ENCODE results near the gene SMARCC2.

Gene SMARCC2

DNA sequence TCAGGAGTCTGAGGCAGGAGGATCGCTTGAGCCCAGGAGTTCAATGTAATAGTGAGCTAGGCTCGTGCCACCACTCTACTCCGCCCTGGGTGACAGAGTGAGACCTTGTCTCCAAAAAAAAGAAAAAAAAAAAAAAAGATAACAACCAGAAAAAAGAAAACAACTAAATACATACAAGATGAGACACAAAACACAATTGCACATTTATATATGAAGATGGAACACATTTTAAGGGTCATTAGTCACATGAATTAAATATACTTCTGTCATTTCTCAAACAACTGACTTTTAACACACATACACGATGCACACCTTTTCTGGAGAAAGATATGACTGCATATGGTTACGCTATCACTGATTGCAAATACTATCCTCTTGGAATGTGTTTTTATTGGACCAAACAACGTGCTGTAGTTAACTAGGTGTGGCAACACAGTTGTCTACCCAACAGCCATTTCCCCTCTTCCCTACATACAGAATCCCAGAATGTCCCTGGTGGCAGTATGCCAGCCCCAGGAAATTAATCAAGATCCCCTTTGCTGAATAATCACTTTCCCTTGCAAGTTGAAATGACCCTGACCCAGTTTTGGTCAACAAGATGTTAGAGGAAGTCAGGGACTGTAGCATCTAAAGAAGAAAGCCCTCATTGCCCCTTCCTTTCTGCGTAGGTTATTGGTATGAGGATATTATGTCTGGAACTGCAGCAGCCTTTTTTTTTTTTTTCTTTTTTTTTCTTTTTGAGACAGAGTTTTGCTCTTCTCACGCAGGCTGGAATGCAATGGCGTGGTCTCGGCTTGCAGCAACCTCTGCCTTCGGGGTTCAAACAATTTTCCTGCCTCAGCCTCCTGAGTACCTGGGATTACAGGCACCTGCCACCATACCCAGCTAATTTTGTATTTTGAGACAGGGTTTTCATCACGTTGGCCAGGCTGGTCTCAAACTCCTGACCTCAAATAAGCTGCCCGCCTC lies 42.5 kb downstream of the SMARCC2 start:
- DNase-seq = no peak

DNA sequence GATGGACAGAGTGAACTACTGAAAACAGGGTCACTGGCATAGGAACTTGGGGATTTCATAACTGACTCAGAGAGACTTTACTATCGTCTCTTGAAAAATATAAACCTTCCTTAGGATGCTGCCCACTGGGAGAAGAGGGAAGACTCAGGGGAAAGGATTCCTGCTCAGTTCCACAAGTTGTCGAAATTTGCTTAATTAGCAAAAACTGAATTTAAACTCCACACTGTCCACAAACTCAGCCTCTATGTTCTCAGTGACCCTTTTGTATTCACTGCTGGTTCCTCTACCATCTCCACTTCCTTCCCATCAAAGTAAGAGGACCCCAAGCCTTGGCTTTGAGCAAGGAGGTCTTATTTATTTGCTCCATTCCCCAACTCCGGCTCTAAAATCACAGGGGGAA lies 44.1 kb downstream of the SMARCC2 start:
- DNase-seq = no peak

DNA sequence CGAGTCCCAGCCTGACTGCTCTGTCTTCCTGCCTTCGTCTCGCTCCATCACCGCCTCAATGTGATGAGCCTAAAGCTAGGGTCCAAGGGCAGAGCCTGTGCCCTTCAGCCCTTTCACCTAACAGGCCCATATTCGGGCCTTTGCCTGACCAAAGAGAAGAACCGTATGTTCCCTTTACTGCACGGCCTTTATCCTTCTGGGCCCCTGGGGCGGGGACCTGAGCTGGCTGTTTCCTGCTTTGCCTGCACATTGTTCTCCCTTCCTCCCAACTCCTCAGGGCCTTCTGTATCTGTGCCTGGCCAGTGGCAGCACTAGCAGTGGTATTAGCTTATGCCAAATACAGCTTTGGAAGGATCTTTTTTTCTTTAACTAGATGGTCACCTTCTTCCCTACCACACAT lies 45.4 kb downstream of the SMARCC2 start:
- DNase-seq = no peak

DNA sequence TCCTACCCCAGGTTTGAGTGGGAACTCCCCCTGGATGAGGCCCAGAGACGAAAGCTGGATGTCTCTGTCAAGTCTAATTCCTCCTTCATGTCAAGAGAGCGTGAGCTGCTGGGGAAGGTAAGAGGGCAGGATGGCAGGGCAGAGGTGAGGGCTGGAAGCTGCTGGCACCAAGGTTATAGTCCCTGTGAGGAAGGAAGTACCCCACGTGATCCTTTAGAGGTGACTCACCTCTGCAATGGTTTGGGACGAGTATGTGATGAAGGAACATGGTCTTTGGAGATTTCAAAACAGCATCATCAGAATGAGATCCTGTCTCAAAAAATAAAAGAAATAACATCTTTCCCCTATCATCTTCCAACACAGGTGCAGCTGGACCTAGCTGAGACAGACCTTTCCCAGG lies 46.1 kb downstream of the SMARCC2 start:
- no peak for DNase-seq

DNA sequence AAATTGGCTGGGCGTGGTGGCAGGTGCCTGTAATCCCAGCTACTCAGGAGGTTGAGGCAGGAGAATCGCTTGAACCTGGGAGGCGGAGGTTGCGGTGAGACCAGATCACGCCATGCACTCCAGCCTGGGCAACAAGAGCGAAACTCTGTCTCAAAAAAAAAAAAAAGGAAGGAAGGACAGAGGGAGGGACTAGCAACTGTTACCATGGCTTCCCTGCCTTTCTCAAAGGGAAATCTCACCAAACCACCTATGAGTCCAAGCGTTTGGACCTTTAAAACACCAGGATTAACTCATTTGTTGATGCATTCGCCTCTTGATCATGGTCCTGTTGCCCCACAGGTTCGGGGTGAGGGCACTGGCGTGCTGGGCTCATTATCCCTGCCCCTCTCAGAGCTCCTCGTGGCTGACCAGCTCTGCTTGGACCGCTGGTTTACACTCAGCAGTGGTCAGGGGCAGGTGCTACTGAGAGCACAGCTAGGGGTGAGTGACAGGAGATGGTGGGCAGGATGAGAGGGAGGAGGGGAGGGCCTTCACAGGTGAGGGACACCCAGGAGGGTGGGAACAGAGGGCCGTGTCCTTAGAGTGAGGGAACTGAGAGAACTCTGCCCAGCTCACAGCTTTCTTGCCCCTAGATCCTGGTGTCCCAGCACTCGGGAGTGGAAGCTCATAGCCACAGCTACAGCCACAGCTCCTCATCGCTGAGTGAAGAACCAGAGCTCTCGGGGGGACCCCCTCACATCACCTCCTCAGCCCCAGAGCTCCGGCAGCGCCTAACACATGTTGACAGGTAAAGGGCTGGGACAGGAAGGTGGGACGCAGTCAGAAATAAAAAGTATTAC lies 47.1 kb downstream of the SMARCC2 start:
- no peak for DNase-seq

DNA sequence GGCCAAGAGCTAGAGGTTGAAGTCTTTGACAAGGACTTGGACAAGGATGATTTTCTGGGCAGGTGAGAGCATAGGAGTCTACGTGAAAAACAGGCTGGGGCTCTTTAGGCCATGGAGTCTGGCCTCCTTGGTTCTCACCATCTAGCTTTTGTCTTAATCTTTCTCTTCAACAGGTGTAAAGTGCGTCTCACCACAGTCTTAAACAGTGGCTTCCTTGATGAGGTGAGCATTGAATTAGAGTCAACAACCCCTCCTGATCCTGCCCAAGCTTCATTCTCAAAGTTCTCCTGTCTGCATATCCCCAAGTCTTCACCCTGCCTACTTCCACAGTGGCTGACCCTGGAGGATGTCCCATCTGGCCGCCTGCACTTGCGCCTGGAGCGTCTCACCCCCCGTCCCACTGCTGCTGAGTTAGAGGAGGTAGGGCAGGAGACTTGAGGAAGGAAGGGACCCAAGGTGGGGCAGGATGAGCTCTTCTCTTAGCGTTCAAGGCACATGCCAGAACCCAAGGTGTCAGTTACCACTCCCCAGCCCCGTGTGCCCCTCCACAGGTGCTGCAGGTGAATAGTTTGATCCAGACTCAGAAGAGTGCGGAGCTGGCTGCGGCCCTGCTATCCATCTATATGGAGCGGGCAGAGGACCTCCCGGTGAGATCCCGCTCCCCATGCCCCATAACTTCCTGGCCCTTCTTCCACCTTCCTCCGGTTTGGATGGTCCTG lies 51.3 kb downstream of the SMARCC2 start:
- no peak for DNase-seq

DNA sequence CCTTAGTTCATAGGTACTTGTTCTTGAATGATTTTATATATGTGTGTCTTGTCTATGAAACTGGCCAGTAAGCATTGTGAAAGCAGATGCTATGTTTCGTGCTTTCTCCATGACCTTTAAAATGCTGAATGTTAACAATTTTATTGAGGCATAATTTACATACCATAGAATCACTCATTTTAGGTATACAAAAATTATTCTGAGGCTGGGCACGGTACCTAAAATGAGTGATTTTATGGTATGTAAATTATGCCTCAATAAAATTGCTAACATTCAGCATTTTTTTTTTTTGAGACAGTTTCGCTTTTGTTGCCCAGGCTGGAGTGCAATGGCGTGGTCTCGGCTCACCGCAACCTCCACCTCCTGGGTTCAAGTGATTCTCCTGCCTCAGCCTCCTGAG lies 54.4 kb downstream of the SMARCC2 start:
- no peak for DNase-seq

DNA sequence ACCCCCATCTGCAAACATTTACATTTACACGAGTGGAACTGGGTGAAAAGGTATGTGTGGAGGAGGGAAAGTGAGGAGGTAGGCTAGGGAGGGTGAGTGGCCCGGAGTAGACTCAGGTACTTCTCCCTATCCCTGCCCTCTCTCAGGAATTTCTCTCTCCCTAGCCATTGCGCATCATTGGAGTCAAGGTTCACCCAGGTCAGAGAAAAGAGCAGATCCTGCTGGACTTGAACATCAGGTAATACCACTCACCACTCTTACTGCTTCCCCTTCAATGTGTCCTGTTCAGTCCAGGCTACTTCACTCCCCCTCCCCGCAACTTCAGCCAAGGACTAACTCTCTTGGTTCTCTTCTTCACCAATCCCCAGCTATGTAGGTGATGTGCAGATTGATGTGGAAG lies 58.4 kb downstream of the SMARCC2 start:
- no peak for DNase-seq

DNA sequence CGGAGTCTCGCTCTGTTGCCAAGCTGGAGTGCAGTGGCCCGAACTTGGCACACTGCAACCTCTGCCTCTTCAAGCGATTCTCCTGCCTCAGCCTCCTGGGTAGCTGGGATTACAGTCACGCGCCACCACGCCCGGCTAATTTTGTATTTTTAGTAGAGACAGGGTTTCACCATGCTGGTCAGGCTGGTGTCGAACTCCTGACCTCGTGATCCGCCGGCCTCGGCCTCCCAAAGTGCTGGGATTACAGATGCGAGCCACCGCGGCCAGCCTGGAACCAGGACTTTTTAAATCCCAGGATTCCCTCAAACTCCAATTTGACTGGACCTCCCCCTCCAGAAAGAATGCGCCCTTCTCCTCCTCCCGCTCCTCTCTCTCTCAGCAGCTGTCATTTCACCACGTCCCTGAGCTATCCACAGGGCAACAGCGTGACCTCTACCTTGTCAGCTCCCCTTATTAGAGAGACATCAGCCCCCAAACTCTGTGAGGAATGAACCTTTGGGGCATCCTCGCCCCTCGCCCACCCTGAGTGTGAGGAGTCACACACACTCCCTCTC lies 59.3 kb downstream of the SMARCC2 start:
- DNase-seq = no peak

DNA sequence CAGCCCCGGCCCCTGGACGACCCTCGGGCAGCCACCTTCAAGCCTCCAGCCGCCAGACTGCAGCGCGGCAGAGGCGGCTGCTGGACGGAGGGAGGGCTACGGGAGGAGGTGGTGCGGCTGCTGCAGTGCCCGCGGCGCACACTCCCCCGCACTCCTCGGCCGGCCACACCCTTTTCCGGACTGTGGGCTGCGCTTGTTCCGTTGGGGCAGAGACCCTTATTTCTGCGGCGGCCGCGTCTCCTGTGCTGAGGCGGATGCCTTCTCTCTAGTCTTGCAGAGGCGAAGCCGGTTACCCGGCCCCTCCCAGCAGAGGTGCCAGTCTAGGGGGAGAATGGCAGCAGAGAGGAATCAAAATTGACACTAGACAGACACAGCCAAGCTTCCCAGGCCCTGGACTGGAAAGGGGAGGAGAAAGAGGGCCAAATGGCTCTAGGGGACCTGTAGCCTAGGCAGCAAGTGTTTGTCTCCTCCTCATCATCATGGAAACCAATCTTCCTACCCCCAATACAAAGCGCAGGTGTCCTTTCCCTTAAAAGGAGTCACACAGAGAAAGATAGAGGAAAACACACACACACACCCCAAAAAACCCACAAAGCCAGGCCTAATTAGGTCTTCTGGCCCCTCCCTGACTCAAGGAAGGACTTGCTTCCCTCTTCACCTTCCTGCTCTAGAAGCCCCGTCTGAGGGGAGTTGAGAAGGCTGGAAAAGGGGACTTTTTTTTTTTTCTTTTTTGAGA lies 59.9 kb downstream of the SMARCC2 start:
- DNase-seq = peak; percentile 43 to 57

DNA sequence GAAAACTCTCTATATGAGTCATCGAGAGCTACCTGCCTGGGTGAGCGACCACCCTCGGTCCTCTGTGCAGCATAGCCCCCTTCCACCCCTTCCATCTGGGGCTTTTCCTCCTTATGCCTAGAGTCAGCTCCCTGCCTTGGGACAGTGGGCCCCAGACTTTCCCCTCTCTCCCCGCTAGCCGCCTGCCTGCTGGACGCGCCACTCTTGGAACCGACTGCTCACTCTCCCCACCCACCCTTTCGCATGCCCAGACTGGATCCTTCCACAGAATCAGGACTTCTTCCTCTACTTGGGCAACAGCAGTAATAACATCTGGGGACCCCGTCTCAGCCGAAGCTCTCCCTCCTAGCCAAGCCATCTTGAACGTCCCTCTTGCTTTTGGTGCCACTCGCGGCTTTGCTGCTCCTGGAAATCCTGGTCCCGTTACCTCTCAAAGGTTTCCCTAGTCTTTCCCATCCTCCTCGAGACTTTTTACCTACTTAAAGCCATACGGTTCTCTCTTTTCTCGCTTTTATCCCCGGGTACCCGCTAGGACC lies 60.5 kb downstream of the SMARCC2 start:
- DNase-seq = no peak

DNA sequence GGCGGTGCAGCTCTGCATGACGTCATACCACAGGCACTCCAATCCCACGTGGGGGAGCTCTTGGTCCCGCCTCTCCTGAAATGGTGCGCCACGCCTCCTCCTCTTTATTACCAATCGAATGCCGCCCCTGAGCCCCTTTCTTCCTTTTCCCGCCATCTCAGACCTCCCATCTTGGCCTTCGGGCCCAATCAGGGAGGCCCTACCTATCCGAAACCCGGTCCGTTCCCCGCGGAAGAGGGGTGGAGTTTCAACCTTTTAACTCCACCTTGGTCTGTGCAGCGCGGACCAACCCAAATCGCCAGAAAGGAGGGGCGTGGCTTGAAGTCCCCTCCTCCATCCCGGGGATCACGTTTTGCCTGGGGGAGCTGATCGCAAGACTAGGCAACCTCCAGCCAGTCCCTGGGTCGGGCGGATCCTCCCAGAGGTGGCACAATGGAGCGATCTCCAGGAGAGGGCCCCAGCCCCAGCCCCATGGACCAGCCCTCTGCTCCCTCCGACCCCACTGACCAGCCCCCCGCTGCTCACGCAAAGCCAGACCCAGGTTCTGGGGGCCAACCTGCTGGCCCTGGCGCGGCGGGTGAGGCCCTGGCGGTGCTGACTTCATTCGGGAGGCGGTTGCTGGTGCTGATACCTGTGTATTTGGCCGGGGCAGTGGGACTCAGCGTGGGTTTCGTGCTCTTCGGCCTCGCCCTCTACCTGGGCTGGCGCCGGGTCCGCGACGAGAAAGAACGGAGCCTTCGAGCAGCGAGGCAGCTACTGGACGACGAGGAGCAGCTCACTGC lies 61.2 kb downstream of the SMARCC2 start, which contains the start of gene ESYT1:
TSS of gene ESYT1 (plus strand) at position 380 of the 782 bp plus-strand sequence. CDS start at position 433, 53 bp downstream.
- DNase-seq = peak; percentile 90 to 94

DNA sequence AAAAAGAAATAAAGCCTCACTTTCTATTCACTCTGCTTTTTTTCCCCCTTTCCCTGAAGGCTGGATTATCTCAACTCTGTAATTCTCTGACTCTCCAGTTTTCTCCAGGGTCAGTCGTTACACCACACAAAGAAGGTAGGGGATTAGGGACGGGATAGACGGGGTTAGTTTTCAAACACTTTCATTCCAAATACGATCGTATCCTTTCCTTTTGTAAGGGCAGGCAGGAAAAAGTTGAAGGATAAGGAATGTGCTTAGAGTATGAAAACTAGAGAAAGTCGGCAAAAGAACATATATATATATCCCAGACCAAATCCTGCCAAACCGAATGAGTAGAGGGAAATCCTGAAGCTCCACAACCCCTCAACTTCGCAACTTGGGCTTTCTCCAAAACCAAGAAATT lies 61.8 kb downstream of the SMARCC2 start:
- no peak for DNase-seq

DNA sequence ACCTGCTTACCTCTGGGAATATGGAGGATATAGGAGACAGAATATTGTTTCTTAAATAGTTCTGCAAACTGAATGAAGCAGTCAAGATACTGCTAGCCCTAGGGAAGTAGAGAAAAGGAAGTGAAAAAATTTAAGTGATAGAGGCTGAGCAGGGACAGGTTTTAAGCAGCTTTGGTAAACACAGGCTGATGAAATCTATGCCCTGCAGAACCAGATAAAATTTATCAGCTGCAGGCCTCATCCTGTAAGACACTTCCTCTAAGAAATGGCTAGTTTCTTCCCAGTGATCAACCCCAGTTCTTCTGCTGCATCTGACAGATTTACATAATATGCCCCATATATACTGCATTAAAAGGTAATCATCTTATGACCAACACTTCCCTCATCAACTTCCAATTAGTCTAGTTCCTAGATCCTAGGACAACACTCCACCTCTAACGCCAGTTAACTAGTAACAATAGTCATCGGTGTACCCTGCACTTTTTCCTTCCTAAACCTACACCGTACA lies 62.5 kb downstream of the SMARCC2 start:
- DNase-seq = no peak

DNA sequence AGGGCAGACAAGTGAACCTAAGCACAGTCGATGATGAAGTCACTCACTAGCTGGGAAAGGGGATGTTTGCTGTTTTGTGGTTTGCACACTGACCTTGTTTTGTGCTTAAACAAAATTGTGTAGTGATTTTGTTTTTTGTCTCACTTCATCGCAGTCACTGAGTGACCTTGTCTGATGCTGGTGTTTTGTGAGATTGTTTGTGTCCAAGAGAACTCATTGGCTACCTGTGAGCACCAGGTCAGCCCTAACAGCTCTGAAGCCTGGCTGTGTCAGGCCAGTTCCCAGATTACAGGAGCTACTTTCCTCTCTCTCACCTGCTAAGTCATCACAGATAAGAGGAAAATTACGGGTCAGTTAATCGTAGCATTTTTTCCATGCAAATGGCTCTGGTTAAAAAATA lies 65.2 kb downstream of the SMARCC2 start:
- DNase-seq = no peak

DNA sequence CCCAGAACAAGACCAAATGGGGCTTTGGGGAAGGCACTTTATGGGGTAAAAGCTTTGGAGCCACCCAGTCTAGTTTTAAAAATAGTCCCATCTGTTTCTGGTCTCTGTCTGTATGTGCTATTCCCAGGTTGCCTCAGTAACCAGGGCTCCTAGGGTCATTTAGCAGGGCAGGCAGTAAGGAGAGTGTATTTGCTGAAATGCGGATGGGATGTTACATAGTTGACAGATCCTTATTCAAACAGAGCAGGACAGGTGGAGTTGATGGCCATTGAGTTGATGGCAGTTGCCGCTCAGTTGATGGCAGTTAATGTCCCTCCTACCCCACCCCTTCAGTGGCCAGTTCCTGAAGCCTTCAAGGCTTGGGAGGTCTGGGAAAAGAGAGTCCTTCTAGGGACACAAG lies 66.6 kb downstream of the SMARCC2 start:
- DNase-seq = no peak

DNA sequence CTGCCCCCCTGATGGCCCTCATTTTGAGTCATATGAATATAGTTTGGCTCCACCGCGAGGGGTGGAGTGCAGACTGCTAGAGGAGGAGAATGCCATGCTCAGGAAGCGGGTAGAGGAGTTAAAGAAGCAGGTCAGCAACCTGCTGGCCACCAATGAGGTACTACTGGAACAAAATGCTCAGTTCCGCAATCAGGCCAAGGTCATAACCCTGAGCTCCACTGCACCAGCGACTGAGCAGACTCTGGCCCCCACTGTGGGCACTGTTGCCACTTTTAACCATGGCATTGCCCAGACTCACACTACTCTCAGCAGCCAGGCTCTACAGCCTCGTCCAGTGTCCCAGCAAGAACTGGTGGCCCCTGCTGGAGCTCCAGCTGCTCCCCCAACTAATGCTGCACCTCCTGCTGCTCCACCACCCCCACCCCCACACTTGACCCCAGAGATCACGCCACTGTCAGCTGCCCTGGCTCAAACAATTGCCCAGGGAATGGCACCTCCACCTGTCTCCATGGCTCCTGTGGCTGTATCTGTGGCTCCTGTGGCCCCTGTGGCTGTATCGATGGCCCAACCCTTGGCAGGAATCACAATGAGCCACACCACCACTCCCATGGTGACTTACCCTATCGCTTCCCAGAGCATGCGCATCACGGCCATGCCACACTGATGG lies 67.9 kb downstream of the SMARCC2 start:
- DNase-seq = no peak

DNA sequence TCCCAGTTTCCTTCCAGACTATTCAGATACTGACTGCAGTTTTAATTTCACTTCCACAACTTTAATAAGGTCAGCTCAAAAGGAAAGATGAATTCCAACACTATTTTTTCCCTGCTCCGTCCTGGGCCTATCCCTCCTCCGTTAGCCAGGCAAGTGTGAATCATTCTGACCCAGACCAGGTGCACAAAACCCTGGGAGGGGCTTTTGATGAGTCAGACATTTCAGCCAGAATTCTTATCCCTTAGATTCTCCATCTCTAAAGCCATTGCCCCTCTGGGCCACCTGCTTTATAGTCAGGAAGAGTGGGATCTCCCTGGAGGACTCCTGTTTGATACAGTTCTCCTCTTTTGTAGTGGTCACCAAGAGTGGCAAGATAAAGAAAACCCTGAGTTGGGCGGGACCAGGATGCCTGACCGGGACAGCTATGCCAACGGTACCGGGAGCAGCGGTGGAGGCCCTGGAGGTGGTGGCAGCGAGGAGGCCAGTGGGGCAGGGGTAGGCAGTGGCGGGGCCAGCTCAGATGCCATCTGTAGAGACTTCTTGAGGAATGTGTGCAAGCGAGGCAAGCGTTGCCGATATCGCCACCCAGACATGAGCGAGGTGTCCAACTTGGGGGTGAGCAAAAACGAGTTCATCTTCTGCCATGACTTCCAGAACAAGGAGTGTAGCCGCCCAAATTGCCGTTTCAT lies 69.0 kb downstream of the SMARCC2 start:
- no peak for DNase-seq

DNA sequence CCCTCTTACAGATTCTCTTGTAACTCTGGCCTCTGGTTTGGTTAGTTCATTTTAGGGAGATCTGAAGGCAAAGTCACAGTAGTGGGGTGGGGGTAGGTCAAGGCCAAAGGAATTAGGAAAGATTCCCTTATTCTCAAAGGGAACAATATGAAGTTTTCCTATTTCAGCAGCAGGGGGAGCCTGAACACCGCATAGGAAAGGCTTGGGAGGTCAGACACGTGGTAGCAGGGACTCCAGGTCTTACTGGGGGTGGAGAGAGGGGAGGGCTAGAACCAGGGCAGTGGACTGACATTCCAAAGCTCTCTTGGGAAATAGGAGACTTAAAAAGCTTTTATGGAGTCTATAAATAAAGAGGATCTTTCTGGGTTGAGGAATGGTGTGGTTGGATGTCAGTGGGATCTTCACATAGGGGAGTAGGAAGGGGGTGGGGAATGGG lies 69.9 kb downstream of the SMARCC2 start:
- DNase-seq = peak; percentile 40 to 48

Data from stimulated activated CD4-positive, alpha-beta T cell treated with anti-CD3 and anti-CD28 coated beads, Interleukin-2, amount 100 ng/mL, for 48 hours (primary cell).